HPDE6-E6E7 (cell line): Measurements from ENCODE around the gene FLII.
"Not testable (repeated sequence)": the region's sequence is repeated elsewhere in the genome, so short reads cannot be mapped to it uniquely, and the experiment has no call there.

Experiments
- DNase-seq: peaks from one replicate; pipeline ENCODE4 v3.0.0; 2011; ENCODE audit warnings: missing footprints; ENCODE audit errors: extremely low spot score

FLII gene

GRCh38 chr17:18258356-18259038, at the start of gene FLII:
FLII (minus strand) TSS chr17:18258738; CDS start chr17:18258690, 48 bp downstream.
- DNase-seq, result no peak

GRCh38 chr17:18303206-18303605, 44.7 kb upstream of the FLII start:
- not testable (repeated sequence) for DNase-seq

- DNase-seq, result no peak
These were observed 42.4 kb upstream of the FLII start for GRCh38 chr17:18300725-18301480.

GRCh38 chr17:18298061-18298460, 39.5 kb upstream of the FLII start:
- not testable (repeated sequence) for DNase-seq

- DNase-seq, result no peak
These were observed 33.4 kb upstream of the FLII start for GRCh38 chr17:18291718-18292540.

- DNase-seq, result no peak
These were observed 26.8 kb upstream of the FLII start for GRCh38 chr17:18285296-18285695.

GRCh38 chr17:18281788-18282187, 23.2 kb upstream of the FLII start:
- no peak for DNase-seq

GRCh38 chr17:18280766-18281371, 22.3 kb upstream of the FLII start:
- DNase-seq, result no peak

GRCh38 chr17:18280249-18280648, 21.7 kb upstream of the FLII start:
- DNase-seq, result no peak

- no peak for DNase-seq
These were observed 20.3 kb upstream of the FLII start for GRCh38 chr17:18278867-18279266.

- no peak for DNase-seq
These were observed 18.5 kb upstream of the FLII start for GRCh38 chr17:18277076-18277475.

GRCh38 chr17:18270046-18270931, 11.8 kb upstream of the FLII start:
- DNase-seq, result no peak

- no peak for DNase-seq
These were observed 9.6 kb upstream of the FLII start for GRCh38 chr17:18267927-18268711.

- DNase-seq, result no peak
These were observed 8.8 kb upstream of the FLII start for GRCh38 chr17:18267366-18267765.

- no peak for DNase-seq
These were observed 5.5 kb upstream of the FLII start for GRCh38 chr17:18263885-18264682.

- no peak for DNase-seq
These were observed 4.1 kb upstream of the FLII start for GRCh38 chr17:18262641-18263040.

- no peak for DNase-seq
These were observed 3.6 kb upstream of the FLII start for GRCh38 chr17:18262111-18262510.

- no peak for DNase-seq
These were observed 3.1 kb upstream of the FLII start for GRCh38 chr17:18261659-18262058.

GRCh38 chr17:18261146-18261515, 2.6 kb upstream of the FLII start:
- peak; percentile 83 for DNase-seq
